ENCODE data around the gene EPDR1. TPM values are rescaled to one million over a fixed set of nuclear protein-coding genes. Genes with fewer than 3 reads are reported as not detected.

The EPDR1 gene
- total RNA-seq, 3 donors from 2014 or later (not counting 1 experiment from before 2014, with no cell fraction given) = 1.4 to 2.1 (median 2.0) TPM

- Mint-ChIP-seq H3K9me3 (no peaks in the 10 kb centered on the region), H3K27me3 (ENCODE audit: low read depth in 2 of 2) (peaks cover 7 to 18% of the 10 kb centered on the region in 2 donors), H3K4me1 (no peaks in the 10 kb centered on the region), H3K27ac (no peak overlapping the region), H3K4me3 (no peak overlapping the region), H3K36me3 (no peaks in the 10 kb centered on the region)
- Histone ChIP-seq H3K4me1 (ENCODE audit: control insufficient read depth, insufficient read depth, low read length) (no peaks in the 10 kb centered on the region), H3K27ac (ENCODE audit: low read length) (no peak overlapping the region), H3K36me3 (ENCODE audit: control insufficient read depth, insufficient read depth, low read length) (no peaks in the 10 kb centered on the region), H3K4me3 (ENCODE audit: low read length) (no peak overlapping the region), H3K9me3 (ENCODE audit: control insufficient read depth, insufficient read depth, low read length) (no peaks in the 10 kb centered on the region), H3K27me3 (ENCODE audit: control insufficient read depth, insufficient read depth, low read length) (no peaks in the 10 kb centered on the region)
- ATAC-seq (no peak), DNase-seq (no peak)
- 61% methylated on average over 2 of the region's 2 CpGs for WGBS (ENCODE audit: insufficient coverage)
- intact Hi-C loops (cut with micrococcal nuclease) = no loop called here
- no peak for TF ChIP-seq CTCF (IDR thresholded peaks at IDR 0.05)
Observed at GRCh38 chr7:37993060-37993501, 72.6 kb downstream of the EPDR1 start.

GRCh38 chr7:37999673-38000072 is 79.2 kb downstream of the EPDR1 start:
- no peaks in the 10 kb centered on the region for H3K27me3 ChIP-seq (ENCODE audit: control insufficient read depth, insufficient read depth, low read length)
- H3K4me3 ChIP-seq (ENCODE audit: low read length) = no peak overlapping the region
- H3K27ac ChIP-seq (ENCODE audit: low read length) = no peak overlapping the region
- H3K27ac Mint-ChIP-seq = no peak overlapping the region
- no peak for ATAC-seq
- DNase-seq = no peak
- no peak for TF ChIP-seq CTCF (IDR thresholded peaks at IDR 0.05)
- no peaks in the 10 kb centered on the region for H3K9me3 Mint-ChIP-seq
- H3K27me3 Mint-ChIP-seq (ENCODE audit: low read depth in 2 of 2) = peaks cover 0 to 62% of the 10 kb centered on the region in 2 donors
- no peaks in the 10 kb centered on the region for H3K4me1 ChIP-seq (ENCODE audit: control insufficient read depth, insufficient read depth, low read length)
- H3K4me3 Mint-ChIP-seq = no peak overlapping the region
- no peaks in the 10 kb centered on the region for H3K9me3 ChIP-seq (ENCODE audit: control insufficient read depth, insufficient read depth, low read length)
- intact Hi-C loops (cut with micrococcal nuclease) = no loop called here
- no peaks in the 10 kb centered on the region for H3K4me1 Mint-ChIP-seq
- no peaks in the 10 kb centered on the region for H3K36me3 ChIP-seq (ENCODE audit: control insufficient read depth, insufficient read depth, low read length)
- no peaks in the 10 kb centered on the region for H3K36me3 Mint-ChIP-seq
- WGBS (ENCODE audit: insufficient coverage) = 64% methylated on average over 1 of the region's 3 CpGs

GRCh38 chr7:38000272-38000671 is 79.8 kb downstream of the EPDR1 start:
- Mint-ChIP-seq H3K9me3 (no peaks in the 10 kb centered on the region), H3K4me3 (no peak overlapping the region), H3K36me3 (no peaks in the 10 kb centered on the region), H3K27ac (no peak overlapping the region), H3K27me3 (ENCODE audit: low read depth in 2 of 2) (peaks cover 0 to 62% of the 10 kb centered on the region in 2 donors), H3K4me1 (no peaks in the 10 kb centered on the region)
- no peak for DNase-seq
- H3K27ac ChIP-seq (ENCODE audit: low read length) = no peak overlapping the region
- no peaks in the 10 kb centered on the region for H3K27me3 ChIP-seq (ENCODE audit: control insufficient read depth, insufficient read depth, low read length)
- no peak for TF ChIP-seq CTCF (IDR thresholded peaks at IDR 0.05)
- no peak for ATAC-seq
- H3K4me3 ChIP-seq (ENCODE audit: low read length) = no peak overlapping the region
- no peaks in the 10 kb centered on the region for H3K9me3 ChIP-seq (ENCODE audit: control insufficient read depth, insufficient read depth, low read length)
- H3K36me3 ChIP-seq (ENCODE audit: control insufficient read depth, insufficient read depth, low read length) = no peaks in the 10 kb centered on the region
- intact Hi-C loops (cut with micrococcal nuclease) = no loop called here
- 79% methylated on average over 2 of the region's 3 CpGs for WGBS (ENCODE audit: insufficient coverage)
- no peaks in the 10 kb centered on the region for H3K4me1 ChIP-seq (ENCODE audit: control insufficient read depth, insufficient read depth, low read length)

Other genes starting within 250 kb of the EPDR1 start
- 10 to 100 TPM; 30.2 to 68.1 (median 55.2) TPM for gene GPR141, start 236.9 kb upstream of the EPDR1 start, total RNA-seq
- 10 to 100 TPM; 23.5 to 37.0 (median 27.1) TPM for gene NME8, start 72.0 kb upstream of the EPDR1 start, total RNA-seq
- under 1 TPM in 1 of 3 donors, not detected in 2; 0.09 TPM for gene SFRP4, start 3.8 kb upstream of the EPDR1 start, total RNA-seq